GM12891 (cell line): ENCODE data around the gene PYGM.

Experiments used
- POLR2A ChIP-seq: IDR thresholded peaks from 2 replicates; pipeline ENCODE4 v1.6.1; 2011; ENCODE audit warnings: low read depth, low read length, control low read depth
- POLR2AphosphoS5 ChIP-seq: IDR thresholded peaks from 2 replicates; pipeline ENCODE4 v1.6.1; 2011; ENCODE audit warnings: low read depth, low read length, control low read depth
- TAF1 ChIP-seq: IDR thresholded peaks from 2 replicates; pipeline ENCODE4 v1.6.1; 2011; ENCODE audit warnings: low read depth, low read length, control low read depth

- TF ChIP-seq POLR2A (no peak), TAF1 (no peak), POLR2AphosphoS5 (no peak)
Observed at GRCh38 chr11:64745521-64746328, 14.0 kb downstream of the PYGM start.
